Adipocyte (in vitro differentiated cells): Measurements from ENCODE around the gene ZNF711.
"Not testable (repeated sequence)": the region's sequence is repeated elsewhere in the genome, so short reads cannot be mapped to it uniquely, and the experiment has no call there.

Experiments used
- DNase-seq: peaks from one replicate; pipeline ENCODE4 v3.0.0-alpha.2; 2015; ENCODE audit warnings: low read depth
- H3K27me3 ChIP-seq: replicated peaks from 2 replicates; pipeline ENCODE4 v1.7.0; 2013; ENCODE audit warnings: mild to moderate bottlenecking, low read length, moderate library complexity; ENCODE audit not compliant: control insufficient read depth, insufficient read depth
- H3K36me3 ChIP-seq: 2 replicates; pipeline ENCODE4 v1.7.0; 2013; ENCODE audit warnings: low read length, mild to moderate bottlenecking, moderate library complexity; ENCODE audit not compliant: control insufficient read depth, insufficient read depth, severe bottlenecking
- H3K4me1 ChIP-seq: 2 replicates; pipeline ENCODE4 v1.7.0; 2013; ENCODE audit warnings: mild to moderate bottlenecking, low read length, moderate library complexity; ENCODE audit not compliant: control insufficient read depth, insufficient read depth
- H3K4me3 ChIP-seq: 2 replicates; pipeline ENCODE4 v1.7.0; 2013; ENCODE audit warnings: mild to moderate bottlenecking, low read length, moderate library complexity
- H3K9ac ChIP-seq: 2 replicates; pipeline ENCODE4 v1.7.0; 2013; ENCODE audit warnings: mild to moderate bottlenecking, low read length, moderate library complexity
- H3K9me3 ChIP-seq: 2 replicates; pipeline ENCODE4 v1.7.0; 2013; ENCODE audit warnings: mild to moderate bottlenecking, low read length, moderate library complexity; ENCODE audit not compliant: control insufficient read depth

Gene ZNF711

DNA sequence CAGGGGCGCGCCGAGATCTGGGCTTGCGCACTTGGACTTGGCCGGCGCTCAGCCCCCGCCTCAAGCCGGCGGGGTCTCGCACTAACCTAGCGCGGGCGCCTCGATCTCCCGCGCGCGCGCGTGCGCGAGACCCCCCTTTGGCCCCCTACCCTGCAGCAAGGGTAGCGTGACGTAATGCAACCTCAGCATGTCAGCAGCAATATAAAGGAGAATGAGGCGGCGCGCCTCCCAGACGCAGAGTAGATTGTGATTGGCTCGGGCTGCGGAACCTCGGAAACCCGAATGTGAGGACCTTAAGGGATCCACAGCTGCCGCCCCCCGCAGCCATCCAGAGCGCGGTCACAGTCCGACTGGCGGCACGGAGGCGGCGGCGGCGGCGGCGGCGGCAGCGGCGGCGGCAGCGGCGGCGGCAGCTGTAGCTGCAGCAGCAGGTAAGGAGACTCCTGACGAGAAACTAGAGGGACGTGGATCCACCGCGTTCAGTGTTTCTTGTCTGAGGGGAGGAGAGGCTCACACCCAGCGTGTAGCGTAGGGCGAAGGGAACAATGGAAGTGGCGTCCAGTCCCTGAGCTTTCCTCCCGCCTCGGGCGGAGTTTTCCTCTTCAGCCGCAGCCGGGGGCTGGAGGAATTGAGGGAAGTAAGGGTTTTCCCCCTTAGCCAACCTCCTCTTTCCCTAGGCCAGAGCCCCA lies at the start of gene ZNF711, which contains the start of gene SATL1:
Gene ZNF711, plus strand, starts transcription at position 231 of the 689 bp plus-strand sequence. CDS start 3,582 bp downstream, outside the sequence.
Gene SATL1, minus strand, starts transcription at position 19 of the 689 bp plus-strand sequence. CDS start 134,811 bp downstream, outside the sequence.
- Histone ChIP-seq H3K4me3 (peak within 1 kb of the TSS; percentile 75), H3K9ac (no peak within 1 kb of the TSS), H3K9me3 (no peaks in the 10 kb centered on the region), H3K36me3 (no peaks in the 10 kb centered on the region), H3K27me3 (peaks cover 11% of the 10 kb centered on the region), H3K4me1 (no peaks in the 10 kb centered on the region)
- DNase-seq, result peak; percentile 65

DNA sequence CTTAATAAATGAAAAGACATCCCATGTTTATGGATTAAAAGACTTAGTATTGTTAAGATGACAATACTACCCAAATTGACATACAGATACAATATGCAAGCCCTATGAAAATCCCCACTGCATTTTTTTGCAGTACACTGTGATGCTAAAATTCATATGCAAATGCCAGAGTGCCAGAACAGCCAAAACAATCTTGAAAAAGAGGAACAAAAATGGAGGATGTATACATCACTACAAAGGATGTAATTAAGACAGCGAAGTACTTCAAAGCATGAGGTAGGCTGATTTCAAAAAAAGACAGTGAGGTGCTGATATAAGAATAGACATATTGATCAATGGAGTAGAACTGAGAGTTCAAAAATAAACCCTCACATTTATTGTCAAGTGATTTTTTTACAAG lies 47.5 kb upstream of the ZNF711 start:
- H3K4me3 ChIP-seq, result no peak overlapping the region
- no peak overlapping the region for H3K9ac ChIP-seq
- H3K36me3 ChIP-seq, result no peaks in the 10 kb centered on the region
- H3K4me1 ChIP-seq, result no peaks in the 10 kb centered on the region
- no peaks in the 10 kb centered on the region for H3K9me3 ChIP-seq
- no peak for DNase-seq
- no peaks in the 10 kb centered on the region for H3K27me3 ChIP-seq

DNA sequence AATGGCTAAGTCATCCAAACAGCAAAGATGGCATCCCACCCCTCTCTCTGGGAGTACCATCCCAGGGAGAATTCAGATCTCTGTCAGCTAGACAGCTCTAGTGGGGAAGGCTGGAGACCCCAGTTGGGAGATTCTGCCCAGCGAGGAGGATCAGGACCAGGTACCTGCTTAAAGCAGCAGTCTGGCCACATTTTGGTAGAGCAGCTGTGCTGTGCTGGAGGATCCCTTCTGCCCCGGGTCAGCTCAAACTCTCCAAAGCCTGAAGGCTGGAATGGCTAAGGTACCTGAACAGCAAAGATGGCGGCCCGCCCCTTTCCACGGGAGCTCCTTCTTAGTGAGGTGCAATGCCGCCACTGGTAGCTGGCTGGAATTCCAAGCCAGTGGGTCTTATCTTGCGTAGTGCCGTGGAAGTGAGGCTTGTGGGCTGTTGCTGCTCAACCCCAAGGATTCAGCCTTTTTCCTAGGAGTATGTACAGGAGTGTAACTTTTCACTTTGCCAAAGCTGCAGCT lies 40.3 kb upstream of the ZNF711 start:
- no peaks in the 10 kb centered on the region for H3K9me3 ChIP-seq
- no peaks in the 10 kb centered on the region for H3K4me1 ChIP-seq
- no peak for DNase-seq
- peaks cover 4% of the 10 kb centered on the region for H3K27me3 ChIP-seq
- H3K4me3 ChIP-seq, result no peak overlapping the region
- no peak overlapping the region for H3K9ac ChIP-seq
- no peaks in the 10 kb centered on the region for H3K36me3 ChIP-seq

DNA sequence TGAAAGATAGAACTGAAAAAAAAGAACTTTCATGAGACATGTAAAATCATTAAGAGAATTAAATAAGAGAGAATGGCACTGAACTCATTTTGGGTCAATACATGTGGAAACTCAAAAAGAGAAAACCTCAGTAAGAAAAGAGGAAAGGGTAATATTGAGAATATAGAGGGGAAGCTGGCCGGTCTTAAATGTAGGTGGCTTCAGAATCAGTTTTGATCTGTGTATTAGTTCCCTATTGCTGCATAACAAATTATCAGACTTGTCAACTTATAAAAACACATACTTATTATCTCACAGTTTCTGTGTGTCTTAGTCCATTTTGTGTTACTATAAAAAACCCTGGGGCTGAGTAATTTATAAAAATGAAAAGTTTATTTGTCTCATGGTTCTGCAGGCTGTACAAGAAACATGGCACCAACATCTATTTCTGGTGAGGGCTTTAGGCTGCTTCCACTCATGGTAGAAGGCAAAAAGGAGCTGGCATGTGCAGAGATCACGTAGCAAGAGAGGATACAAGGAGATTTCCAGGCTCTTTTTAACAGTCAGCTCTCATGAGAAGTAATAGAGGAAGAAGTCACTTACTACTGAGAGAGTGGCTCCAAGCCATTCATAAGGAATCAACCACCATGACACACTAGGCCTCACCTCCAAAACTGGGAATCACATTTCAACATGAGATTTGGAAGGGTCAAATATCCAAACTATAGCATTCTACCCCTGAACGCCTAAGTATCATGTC lies 29.8 kb upstream of the ZNF711 start:
- Histone ChIP-seq H3K4me3 (no peak overlapping the region), H3K9me3 (no peaks in the 10 kb centered on the region), H3K9ac (no peak overlapping the region), H3K27me3 (no peaks in the 10 kb centered on the region), H3K36me3 (no peaks in the 10 kb centered on the region), H3K4me1 (no peaks in the 10 kb centered on the region)
- DNase-seq, result no peak

DNA sequence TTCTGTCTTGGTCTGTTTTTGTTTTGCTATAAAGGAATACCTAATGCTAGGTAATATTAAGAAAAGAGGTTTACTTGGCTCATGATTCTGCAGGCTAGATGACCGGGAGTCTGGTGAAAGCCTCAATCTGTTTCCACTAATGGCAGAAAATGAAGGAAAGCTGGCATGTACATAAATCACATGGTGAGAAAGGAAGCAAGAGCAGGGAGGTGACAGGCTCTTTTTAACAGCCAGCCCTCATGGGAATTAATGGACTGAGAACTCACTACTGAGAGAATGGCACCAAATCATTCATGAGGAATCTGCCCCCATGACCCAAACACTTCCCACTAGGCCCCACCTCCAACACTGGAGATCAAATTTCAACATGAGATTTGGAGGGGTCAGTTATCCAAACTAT lies 27.8 kb upstream of the ZNF711 start:
- no peak for DNase-seq
- no peaks in the 10 kb centered on the region for H3K36me3 ChIP-seq
- H3K4me3 ChIP-seq, result no peak overlapping the region
- no peaks in the 10 kb centered on the region for H3K9me3 ChIP-seq
- H3K4me1 ChIP-seq, result no peaks in the 10 kb centered on the region
- no peaks in the 10 kb centered on the region for H3K27me3 ChIP-seq
- no peak overlapping the region for H3K9ac ChIP-seq

DNA sequence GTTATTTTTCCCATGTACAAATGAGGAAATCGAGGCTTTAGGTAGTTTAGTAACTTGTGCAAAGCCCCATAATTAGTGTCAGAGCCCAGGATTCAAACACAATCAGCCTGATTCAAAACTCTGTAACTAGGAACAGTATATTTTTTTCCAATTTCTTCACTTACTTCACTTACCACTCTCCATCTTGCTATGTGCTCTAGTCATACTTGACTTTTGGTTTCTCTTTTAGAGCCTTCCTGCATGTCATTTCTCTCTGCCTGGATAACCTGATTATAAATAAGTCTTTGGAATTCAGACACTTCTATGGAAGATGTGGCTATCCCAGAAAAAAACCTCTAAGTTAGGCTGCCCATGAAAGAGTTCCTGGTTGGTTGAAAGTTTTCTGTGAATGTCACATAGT lies 22.4 kb upstream of the ZNF711 start:
- DNase-seq, result no peak
- Histone ChIP-seq H3K27me3 (no peaks in the 10 kb centered on the region), H3K4me1 (no peaks in the 10 kb centered on the region), H3K9ac (no peak overlapping the region), H3K36me3 (no peaks in the 10 kb centered on the region), H3K4me3 (no peak overlapping the region), H3K9me3 (no peaks in the 10 kb centered on the region)

DNA sequence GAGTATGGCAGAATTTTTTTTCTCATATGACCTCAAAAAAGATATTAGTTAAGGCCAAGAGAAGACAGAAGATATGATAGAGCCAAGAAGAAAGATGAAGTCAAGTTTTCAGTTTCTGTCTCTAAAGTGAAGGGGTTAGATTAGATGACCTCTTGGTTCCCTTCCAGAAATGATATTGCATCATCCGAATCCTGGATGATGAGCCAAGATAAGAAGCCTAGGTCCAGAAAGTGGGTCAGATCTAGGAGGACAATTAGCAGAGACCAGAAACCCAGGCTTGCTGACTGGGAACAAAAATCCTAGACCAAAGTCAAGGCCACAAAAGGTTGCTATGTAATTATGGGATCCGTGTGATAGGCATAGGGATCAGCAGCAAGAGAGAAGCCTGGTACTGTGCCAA lies 20.4 kb upstream of the ZNF711 start:
- no peaks in the 10 kb centered on the region for H3K27me3 ChIP-seq

DNA sequence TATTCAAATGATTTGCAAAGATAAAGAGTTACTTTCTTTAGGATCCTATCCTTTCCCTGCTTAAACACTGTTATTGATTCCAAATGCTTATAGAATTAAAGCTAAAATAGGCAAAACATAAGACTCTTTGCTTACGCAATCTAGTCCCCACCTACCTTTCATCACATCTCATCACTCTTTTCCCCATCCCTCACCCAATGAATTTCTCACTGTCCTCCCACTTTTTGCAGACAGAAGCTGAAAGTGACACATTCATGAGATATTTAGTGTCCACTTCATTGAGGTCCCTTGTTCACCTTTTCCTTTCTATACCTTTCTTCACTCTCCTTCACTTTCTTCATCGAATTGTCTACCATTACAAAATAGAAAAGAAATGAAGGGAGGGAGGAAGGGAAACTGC lies 636 bp upstream of the ZNF711 start:
- H3K9me3 ChIP-seq, result no peaks in the 10 kb centered on the region
- H3K4me1 ChIP-seq, result no peaks in the 10 kb centered on the region
- no peaks in the 10 kb centered on the region for H3K36me3 ChIP-seq
- H3K27me3 ChIP-seq, result peaks cover 11% of the 10 kb centered on the region
- peak; percentile 21 for DNase-seq
- H3K9ac ChIP-seq, result no peak overlapping the region
- peak overlapping the region; percentile 75 for H3K4me3 ChIP-seq

More for the DNA sequence above, 20.4 kb upstream of the ZNF711 start:
- H3K4me3 ChIP-seq, result no peak overlapping the region
- no peaks in the 10 kb centered on the region for H3K36me3 ChIP-seq
- no peaks in the 10 kb centered on the region for H3K4me1 ChIP-seq
- no peak for DNase-seq
- H3K9ac ChIP-seq, result no peak overlapping the region
- peaks cover 12% of the 10 kb centered on the region for H3K9me3 ChIP-seq

DNA sequence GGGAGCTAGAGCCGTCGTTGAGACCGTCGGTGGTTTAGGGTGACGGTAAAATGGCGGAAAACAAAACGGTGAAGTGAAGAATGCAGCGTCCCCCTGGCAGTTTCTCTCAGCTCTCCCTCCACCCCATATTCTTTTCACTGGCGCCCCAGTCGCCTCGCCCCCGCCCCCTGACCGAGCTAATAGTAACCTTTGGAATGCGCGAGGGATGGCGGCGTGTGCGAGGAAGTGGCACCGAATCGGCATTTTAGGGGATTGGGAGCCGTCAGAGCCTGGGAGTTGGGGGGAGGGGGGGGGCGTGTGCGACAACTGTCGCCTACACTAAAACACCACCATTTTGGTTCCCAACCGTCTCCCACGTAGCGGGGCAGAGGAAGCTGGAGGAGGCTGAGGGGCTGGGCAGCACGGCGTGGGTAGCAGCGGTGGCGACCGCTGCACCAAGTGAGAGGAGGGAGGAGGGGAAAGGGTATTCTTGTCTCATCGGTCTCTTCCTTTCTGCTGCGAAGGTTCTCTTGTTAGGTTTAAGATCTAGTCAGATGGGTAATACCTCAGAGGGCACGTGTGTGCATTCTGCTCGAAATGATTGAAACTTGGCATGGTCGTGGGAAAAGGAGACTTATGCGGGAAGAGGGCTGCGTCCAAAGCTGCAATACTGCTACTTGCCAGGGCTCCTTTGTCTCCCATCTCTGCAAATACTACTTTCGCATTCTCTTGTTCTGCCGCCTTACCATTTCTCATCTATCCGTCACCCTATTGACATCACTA lies 840 bp downstream of the ZNF711 start:
- Histone ChIP-seq H3K4me1 (no peaks in the 10 kb centered on the region), H3K27me3 (peaks cover 11% of the 10 kb centered on the region), H3K9me3 (no peaks in the 10 kb centered on the region), H3K36me3 (no peaks in the 10 kb centered on the region), H3K4me3 (peak overlapping the region; percentile 75), H3K9ac (no peak overlapping the region)
- peak; percentile 45 for DNase-seq

DNA sequence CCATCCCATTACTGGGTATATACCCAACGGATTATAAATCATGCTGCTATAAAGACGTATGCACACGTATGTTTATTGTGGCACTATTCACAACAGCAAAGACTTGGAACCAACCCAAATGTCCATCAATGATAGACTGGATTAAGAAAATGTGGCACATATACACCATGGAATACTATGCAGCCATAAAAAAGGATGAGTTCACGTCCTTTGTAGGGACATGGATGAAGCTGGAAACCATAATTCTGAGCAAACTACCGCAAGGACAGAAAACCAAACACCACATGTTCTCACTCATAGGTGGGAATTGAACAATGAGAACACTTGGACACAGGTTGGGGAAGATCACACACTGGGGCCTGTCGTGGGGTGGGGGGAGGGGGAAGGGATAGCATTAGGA lies 41.5 kb downstream of the ZNF711 start:
- H3K9me3 ChIP-seq, result peaks cover 11% of the 10 kb centered on the region
- H3K4me3 ChIP-seq, H3K9ac ChIP-seq, H3K36me3 ChIP-seq, H3K4me1 ChIP-seq, H3K27me3 ChIP-seq, DNase-seq: not testable (repeated sequence)
